HCT116 (cell line): Measurements from ENCODE around the gene ATG16L2. TPM values are rescaled to one million over a fixed set of nuclear protein-coding genes. Genes with fewer than 3 reads are reported as not detected.

ENCODE experiments used
- ATAC-seq: fragments of 200-7000 bp; cut with Tn5 transposase; 2 replicates; pipeline ENCODE4 v1.9.1; 2020; ENCODE audit warnings: mild to moderate bottlenecking, moderate library complexity
- BruUV-seq: library from RNA; stranded (reverse); fragments of 400-500 nt; replicated peaks from 2 replicates; lab custom pipeline; 2021; lab: Mats Ljungman, UMichigan
- CTCF ChIA-PET: fragments of 300-600 bp; sonication (Branson Sonifier 250); formaldehyde crosslinking; loops from one replicate; lab custom pipeline; 2021; ENCODE audit warnings: antibody characterized with exemption; lab: Charles Lee
- POLR2A ChIA-PET: fragments of 300-600, 350-600 bp; sonication (Branson Sonifier 250); formaldehyde crosslinking; loops from one replicate; lab custom pipeline; 2021; ENCODE audit warnings: antibody characterized with exemption; lab: Charles Lee
- RAD21 ChIA-PET, 2 experiments: fragments of 300-600 bp; sonication (Branson Sonifier 250); formaldehyde crosslinking; loops; one replicate each; lab custom pipeline; 2023; ENCODE audit warnings: low total read pairs in 2 of 2; ENCODE audit not compliant: uncharacterized antibody in 2 of 2, unreplicated experiment in 2 of 2, low non-redundant PET in 1 of 2; lab: Charles Lee
- DNase-seq: peaks from one replicate; pipeline ENCODE4 v3.0.0-alpha.2; 2010; ENCODE audit warnings: low read depth, low spot score
- H2AFZ ChIP-seq: fragments of 200-600 bp; shearing (Covaris generic), sonication (generic); 2 replicates; pipeline ENCODE4 v1.6.1; 2017; ENCODE audit warnings: low read depth, mixed run types, mixed read lengths, antibody characterized with exemption, low read length; ENCODE audit not compliant: poor library complexity, severe bottlenecking
- H3K27ac ChIP-seq: 2 replicates; pipeline ENCODE4 v1.5.1; 2012; ENCODE audit warnings: low read depth, low read length
- H3K27me3 ChIP-seq: fragments of 200-600 bp; sonication (generic); 2 replicates; pipeline ENCODE4 v1.6.1; 2016; ENCODE audit warnings: mixed run types, low read length, mixed read lengths; ENCODE audit not compliant: insufficient read depth
- H3K36me3 ChIP-seq, 2 experiments: fragments of 200-500 bp in 1 of 2; fragments of 200-600 bp in 1 of 2; sonication (Bioruptor generic) in 1 of 2; sonication (generic) in 1 of 2; 2 replicates each; pipeline versions ENCODE4 v1.5.1 to v1.6.1; 2014 to 2016; ENCODE audit warnings: low read length in 2 of 2, inconsistent platforms in 1 of 2, mixed read lengths in 1 of 2, mixed run types in 1 of 2; ENCODE audit not compliant: insufficient read depth in 2 of 2, control insufficient read depth in 1 of 2
- H3K4me1 ChIP-seq, 2 experiments: fragments of 200-600 bp in 1 of 2; sonication (generic) in 1 of 2; 2 replicates each; pipeline versions ENCODE4 v1.5.1 to v1.6.1; 2012 to 2017; ENCODE audit warnings: low read length in 2 of 2, inconsistent platforms in 1 of 2, mild to moderate bottlenecking in 1 of 2, mixed read lengths in 1 of 2, mixed run types in 1 of 2, moderate library complexity in 1 of 2; ENCODE audit not compliant: insufficient read depth in 2 of 2, control insufficient read depth in 1 of 2
- H3K4me2 ChIP-seq: fragments of 200-600 bp; sonication (generic); 2 replicates; pipeline ENCODE4 v1.6.1; 2017; ENCODE audit warnings: mixed run types, low read length, mixed read lengths
- H3K4me3 ChIP-seq, 2 experiments: fragments of 200-600 bp in 1 of 2; sonication (generic) in 1 of 2; replicated peaks in 1 of 2; 2 replicates each; pipeline ENCODE4 v1.5.1; 2011 to 2016; ENCODE audit warnings: low read length in 2 of 2, control low read depth in 1 of 2, low read depth in 1 of 2, mild to moderate bottlenecking in 1 of 2, mixed read lengths in 1 of 2, mixed run types in 1 of 2
- H3K79me2 ChIP-seq: fragments of 200-600 bp; sonication (generic); 2 replicates; pipeline ENCODE4 v1.6.1; 2017; ENCODE audit warnings: mild to moderate bottlenecking, mixed run types, low read length, moderate library complexity, mixed read lengths; ENCODE audit not compliant: insufficient read depth
- H3K9ac ChIP-seq: fragments of 200-600 bp; sonication (generic); 2 replicates; pipeline ENCODE4 v1.6.1; 2016; ENCODE audit warnings: low read length, mixed read lengths
- H3K9me2 ChIP-seq: fragments of 200-600 bp; sonication (generic), shearing (Covaris generic); 2 replicates; pipeline ENCODE4 v1.6.1; 2017; ENCODE audit warnings: mixed run types, mild to moderate bottlenecking, moderate library complexity; ENCODE audit not compliant: insufficient read depth
- H3K9me3 ChIP-seq, 2 experiments: fragments of 200-500 bp in 1 of 2; fragments of 200-600 bp in 1 of 2; sonication (Bioruptor generic) in 1 of 2; sonication (generic) in 1 of 2; 2 replicates each; pipeline ENCODE4 v1.6.1; 2014 to 2017; ENCODE audit warnings: low read length in 2 of 2, mixed read lengths in 2 of 2, inconsistent platforms in 1 of 2, low read depth in 1 of 2, mild to moderate bottlenecking in 1 of 2, mixed run types in 1 of 2, moderate library complexity in 1 of 2; ENCODE audit not compliant: control insufficient read depth in 1 of 2, insufficient read depth in 1 of 2
- H4K20me1 ChIP-seq: fragments of 200-600 bp; sonication (generic), shearing (Covaris generic); 2 replicates; pipeline ENCODE4 v1.6.1; 2017; ENCODE audit warnings: mixed run types, mild to moderate bottlenecking, moderate library complexity; ENCODE audit not compliant: insufficient read depth
- CBX3 ChIP-seq: IDR thresholded peaks from 2 replicates; pipeline ENCODE4 v1.6.1; 2012; ENCODE audit warnings: low read depth
- CEBPB ChIP-seq: IDR thresholded peaks from 2 replicates; pipeline ENCODE4 v1.6.1; 2012; ENCODE audit warnings: low read depth
- EGR1 ChIP-seq: IDR thresholded peaks from 2 replicates; pipeline ENCODE4 v1.6.1; 2012; ENCODE audit warnings: low read depth
- ELF1 ChIP-seq: IDR thresholded peaks from 2 replicates; pipeline ENCODE4 v1.6.1; 2012; ENCODE audit warnings: low read depth, borderline replicate concordance
- EZH2 ChIP-seq: fragments of 200-600 bp; sonication (generic); IDR thresholded peaks from 2 replicates; pipeline ENCODE4 v1.6.1; 2017; ENCODE audit warnings: antibody characterized with exemption, mixed run types
- FOSL1 ChIP-seq: IDR thresholded peaks from 2 replicates; pipeline ENCODE4 v1.6.1; 2012; ENCODE audit warnings: low read depth
- JUND ChIP-seq: IDR thresholded peaks from 2 replicates; pipeline ENCODE4 v1.6.1; 2012
- POLR2A ChIP-seq: IDR thresholded peaks from 2 replicates; pipeline ENCODE4 v1.7.0; 2011; ENCODE audit warnings: borderline replicate concordance; ENCODE audit not compliant: insufficient read depth, insufficient read length; ENCODE audit errors: extremely low read depth
- POLR2AphosphoS5 ChIP-seq: IDR thresholded peaks from 2 replicates; pipeline ENCODE4 v1.6.1; 2011; ENCODE audit warnings: mild to moderate bottlenecking, low read depth, low read length, moderate library complexity
- RAD21 ChIP-seq: IDR thresholded peaks from 2 replicates; pipeline ENCODE4 v1.6.1; 2012; ENCODE audit warnings: low read depth, mild to moderate bottlenecking
- SIN3A ChIP-seq: IDR thresholded peaks from 2 replicates; pipeline ENCODE4 v1.6.1; 2012; ENCODE audit warnings: low read depth
- SP1 ChIP-seq: IDR thresholded peaks from 2 replicates; pipeline ENCODE4 v1.6.1; 2012; ENCODE audit warnings: low read depth
- SRF ChIP-seq: IDR thresholded peaks from 2 replicates; pipeline ENCODE4 v1.6.1; 2012; ENCODE audit warnings: low read depth
- TCF7L2 ChIP-seq: IDR thresholded peaks from 2 replicates; pipeline ENCODE4 v1.7.0; 2011; ENCODE audit warnings: borderline replicate concordance, inconsistent platforms; ENCODE audit not compliant: insufficient read depth, insufficient read length; ENCODE audit errors: extremely low read depth
- YY1 ChIP-seq: IDR thresholded peaks from 2 replicates; pipeline ENCODE4 v1.6.1; 2011; ENCODE audit warnings: low read length, low read depth, moderate library complexity, mild to moderate bottlenecking; ENCODE audit not compliant: insufficient replicate concordance; ENCODE audit errors: extremely low read depth
- ZFX ChIP-seq: fragments of 450-650 bp; IDR thresholded peaks from 2 replicates; pipeline ENCODE4 v1.6.1; 2017
- ZNF274 ChIP-seq: fragments of 200-500 bp; sonication (Bioruptor generic); IDR thresholded peaks from 2 replicates; pipeline ENCODE4 v1.6.1; 2014; ENCODE audit warnings: mild to moderate bottlenecking, low read depth, low read length, inconsistent platforms
- intact Hi-C: fragments of 100-400 bp; cut with micrococcal nuclease; formaldehyde crosslinking; loops from 2 replicates; pipeline ENCODE4 v1.10.0; 2022
- total RNA-seq: library from RNA; stranded (reverse); gene quantifications from one replicate; pipeline ENCODE4 v1.2.1, GENCODE V29; 2021; ENCODE audit not compliant: unreplicated experiment
- TF ChIP-seq, protein P1 (sequence below): IDR thresholded peaks from 2 replicates; pipeline ENCODE4 v1.6.1; 2012; ENCODE audit warnings: low read depth
- TF ChIP-seq, protein P2 (sequence below): IDR thresholded peaks from 2 replicates; pipeline ENCODE4 v1.6.1; 2011; ENCODE audit warnings: mild to moderate bottlenecking, low read length, moderate library complexity; ENCODE audit not compliant: insufficient replicate concordance; ENCODE audit errors: extremely low read depth

The ATG16L2 gene
- total RNA-seq, 1 experiment from 2014 or later = 15.2 TPM

DNA sequence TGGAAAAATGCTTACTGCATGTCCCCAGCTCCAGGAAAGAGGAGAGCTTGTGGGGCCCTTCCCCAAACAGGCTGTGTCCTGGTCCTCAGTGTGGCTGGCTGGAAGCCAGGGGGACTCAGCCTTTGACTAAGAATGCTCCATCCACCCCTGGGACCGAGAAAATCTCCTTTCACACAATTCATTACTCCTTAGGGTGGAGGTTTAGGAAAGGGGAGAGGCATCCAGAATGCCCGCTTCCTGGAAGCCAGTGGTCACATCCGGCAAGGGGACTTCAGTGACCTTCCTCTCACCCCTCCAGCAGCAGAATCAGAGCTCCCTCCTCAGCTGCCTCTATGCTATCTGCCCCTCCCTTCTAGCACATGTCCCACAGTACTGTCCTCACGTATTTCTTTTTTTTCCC is 21.9 kb downstream of the ATG16L2 start:
- Histone ChIP-seq H3K9ac (no peak overlapping the region), H3K27ac (no peak overlapping the region), H3K4me1 (peaks cover 7 to 15% of the 10 kb centered on the region in 2 experiments), H4K20me1 (no peaks in the 10 kb centered on the region), H3K9me2 (no peaks in the 10 kb centered on the region), H3K9me3 (no peaks in the 10 kb centered on the region), H3K4me3 (no peak overlapping the region), H2AFZ (no peak overlapping the region), H3K79me2 (no peaks in the 10 kb centered on the region), H3K4me2 (no peak overlapping the region), H3K27me3 (no peaks in the 10 kb centered on the region), H3K36me3 (0 out of 4 replicates have a peak, but pooled peaks cover 0 to 4% of the 10 kb centered on the region in 2 experiments)
- intact Hi-C loops = no loop called here
- DNase-seq = no peak
- CTCF ChIA-PET = no interaction called here
- TF ChIP-seq FOSL1 (no peak), CEBPB (no peak), RAD21 (no peak), JUND (no peak), ELF1 (no peak), CBX3 (no peak), SRF (no peak), SP1 (no peak), SIN3A (no peak), EZH2 (no peak), TCF7L2 (no peak), ZNF274 (no peak), ZFX (no peak), YY1 (no peak), POLR2A (no peak), POLR2AphosphoS5 (no peak), EGR1 (no peak)
- TF ChIP-seq, protein P1, sequence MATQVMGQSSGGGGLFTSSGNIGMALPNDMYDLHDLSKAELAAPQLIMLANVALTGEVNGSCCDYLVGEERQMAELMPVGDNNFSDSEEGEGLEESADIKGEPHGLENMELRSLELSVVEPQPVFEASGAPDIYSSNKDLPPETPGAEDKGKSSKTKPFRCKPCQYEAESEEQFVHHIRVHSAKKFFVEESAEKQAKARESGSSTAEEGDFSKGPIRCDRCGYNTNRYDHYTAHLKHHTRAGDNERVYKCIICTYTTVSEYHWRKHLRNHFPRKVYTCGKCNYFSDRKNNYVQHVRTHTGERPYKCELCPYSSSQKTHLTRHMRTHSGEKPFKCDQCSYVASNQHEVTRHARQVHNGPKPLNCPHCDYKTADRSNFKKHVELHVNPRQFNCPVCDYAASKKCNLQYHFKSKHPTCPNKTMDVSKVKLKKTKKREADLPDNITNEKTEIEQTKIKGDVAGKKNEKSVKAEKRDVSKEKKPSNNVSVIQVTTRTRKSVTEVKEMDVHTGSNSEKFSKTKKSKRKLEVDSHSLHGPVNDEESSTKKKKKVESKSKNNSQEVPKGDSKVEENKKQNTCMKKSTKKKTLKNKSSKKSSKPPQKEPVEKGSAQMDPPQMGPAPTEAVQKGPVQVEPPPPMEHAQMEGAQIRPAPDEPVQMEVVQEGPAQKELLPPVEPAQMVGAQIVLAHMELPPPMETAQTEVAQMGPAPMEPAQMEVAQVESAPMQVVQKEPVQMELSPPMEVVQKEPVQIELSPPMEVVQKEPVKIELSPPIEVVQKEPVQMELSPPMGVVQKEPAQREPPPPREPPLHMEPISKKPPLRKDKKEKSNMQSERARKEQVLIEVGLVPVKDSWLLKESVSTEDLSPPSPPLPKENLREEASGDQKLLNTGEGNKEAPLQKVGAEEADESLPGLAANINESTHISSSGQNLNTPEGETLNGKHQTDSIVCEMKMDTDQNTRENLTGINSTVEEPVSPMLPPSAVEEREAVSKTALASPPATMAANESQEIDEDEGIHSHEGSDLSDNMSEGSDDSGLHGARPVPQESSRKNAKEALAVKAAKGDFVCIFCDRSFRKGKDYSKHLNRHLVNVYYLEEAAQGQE = no peak
- TF ChIP-seq, protein P2, sequence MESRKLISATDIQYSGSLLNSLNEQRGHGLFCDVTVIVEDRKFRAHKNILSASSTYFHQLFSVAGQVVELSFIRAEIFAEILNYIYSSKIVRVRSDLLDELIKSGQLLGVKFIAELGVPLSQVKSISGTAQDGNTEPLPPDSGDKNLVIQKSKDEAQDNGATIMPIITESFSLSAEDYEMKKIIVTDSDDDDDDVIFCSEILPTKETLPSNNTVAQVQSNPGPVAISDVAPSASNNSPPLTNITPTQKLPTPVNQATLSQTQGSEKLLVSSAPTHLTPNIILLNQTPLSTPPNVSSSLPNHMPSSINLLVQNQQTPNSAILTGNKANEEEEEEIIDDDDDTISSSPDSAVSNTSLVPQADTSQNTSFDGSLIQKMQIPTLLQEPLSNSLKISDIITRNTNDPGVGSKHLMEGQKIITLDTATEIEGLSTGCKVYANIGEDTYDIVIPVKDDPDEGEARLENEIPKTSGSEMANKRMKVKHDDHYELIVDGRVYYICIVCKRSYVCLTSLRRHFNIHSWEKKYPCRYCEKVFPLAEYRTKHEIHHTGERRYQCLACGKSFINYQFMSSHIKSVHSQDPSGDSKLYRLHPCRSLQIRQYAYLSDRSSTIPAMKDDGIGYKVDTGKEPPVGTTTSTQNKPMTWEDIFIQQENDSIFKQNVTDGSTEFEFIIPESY = no peak
- RAD21 ChIA-PET = no interaction called here
- BruUV-seq = no TSS peak
- POLR2A ChIA-PET = no interaction called here
- no peak for ATAC-seq
